Stimulated activated CD4-positive, alpha-beta T cell treated with anti-CD3 and anti-CD28 coated beads, Interleukin-12 subunit alpha, Interleukin-12 subunit beta, amount 100 ng/mL, for 24 hours (primary cell): ENCODE data around the gene MAGEA12.
"Not testable (repeated sequence)": the region's sequence is repeated elsewhere in the genome, so short reads cannot be mapped to it uniquely, and the experiment has no call there.

ENCODE experiments used
- DNase-seq, 2 experiments: peaks; one replicate each; pipeline ENCODE4 v3.0.0-alpha.2; 2020; ENCODE audit warnings: low read depth in 2 of 2

The MAGEA12 gene

DNA sequence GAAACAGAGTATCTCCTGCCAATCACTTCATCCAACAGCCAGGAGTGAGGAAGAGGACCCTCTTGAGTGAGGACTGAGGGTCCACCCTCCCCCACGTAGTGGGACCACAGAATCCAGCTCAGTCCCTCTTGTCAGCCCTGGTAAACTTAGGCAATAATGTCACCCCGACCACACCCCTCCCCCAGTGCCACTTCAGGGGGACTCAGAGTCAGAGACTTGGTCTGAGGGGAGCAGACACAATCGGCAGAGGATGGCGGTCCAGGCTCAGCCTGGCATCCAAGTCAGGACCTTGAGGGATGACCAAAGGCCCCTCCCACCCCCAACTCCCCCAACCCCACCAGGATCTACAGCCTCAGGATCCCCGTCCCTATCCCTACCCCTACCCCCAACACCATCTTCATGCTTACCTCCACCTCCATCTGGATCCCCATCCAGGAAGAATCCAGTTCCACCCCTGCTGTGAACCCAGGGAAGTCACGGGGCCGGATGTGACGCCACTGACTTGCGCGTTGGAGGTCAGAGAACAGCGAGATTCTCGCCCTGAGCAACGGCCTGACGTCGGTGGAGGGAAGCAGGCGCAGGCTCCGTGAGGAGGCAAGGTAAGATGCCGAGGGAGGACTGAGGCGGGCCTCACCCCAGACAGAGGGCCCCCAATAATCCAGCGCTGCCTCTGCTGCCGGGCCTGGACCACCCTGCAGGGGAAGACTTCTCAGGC lies at the start of gene MAGEA12, which contains the start of gene CSAG1:
TSS of gene MAGEA12 (plus strand) at position 497 of the 715 bp plus-strand sequence. CDS start 2,405 bp downstream, outside the sequence.
TSS of gene CSAG1 (minus strand) at position 461 of the 715 bp plus-strand sequence. CDS start 1,261 bp downstream, outside the sequence.
- DNase-seq, result no peak

- DNase-seq, result not testable (repeated sequence)
Measured at GRCh38 chrX:152697952-152698931, 35.3 kb upstream of the MAGEA12 start, which contains the start of gene MAGEA3. TSS of gene MAGEA3 (plus strand) at chrX:152698794. CDS start at chrX:152700833, 2,039 bp downstream.

DNA sequence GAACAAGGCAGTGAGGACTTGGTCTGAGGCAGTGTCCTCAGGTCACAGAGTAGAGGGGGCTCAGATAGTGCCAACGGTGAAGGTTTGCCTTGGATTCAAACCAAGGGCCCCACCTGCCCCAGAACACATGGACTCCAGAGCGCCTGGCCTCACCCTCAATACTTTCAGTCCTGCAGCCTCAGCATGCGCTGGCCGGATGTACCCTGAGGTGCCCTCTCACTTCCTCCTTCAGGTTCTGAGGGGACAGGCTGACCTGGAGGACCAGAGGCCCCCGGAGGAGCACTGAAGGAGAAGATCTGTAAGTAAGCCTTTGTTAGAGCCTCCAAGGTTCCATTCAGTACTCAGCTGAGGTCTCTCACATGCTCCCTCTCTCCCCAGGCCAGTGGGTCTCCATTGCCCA lies 33.2 kb upstream of the MAGEA12 start:
- DNase-seq, result not testable (repeated sequence)

- not testable (repeated sequence) for DNase-seq
Measured at GRCh38 chrX:152706500-152706899, 27.1 kb upstream of the MAGEA12 start.

DNA sequence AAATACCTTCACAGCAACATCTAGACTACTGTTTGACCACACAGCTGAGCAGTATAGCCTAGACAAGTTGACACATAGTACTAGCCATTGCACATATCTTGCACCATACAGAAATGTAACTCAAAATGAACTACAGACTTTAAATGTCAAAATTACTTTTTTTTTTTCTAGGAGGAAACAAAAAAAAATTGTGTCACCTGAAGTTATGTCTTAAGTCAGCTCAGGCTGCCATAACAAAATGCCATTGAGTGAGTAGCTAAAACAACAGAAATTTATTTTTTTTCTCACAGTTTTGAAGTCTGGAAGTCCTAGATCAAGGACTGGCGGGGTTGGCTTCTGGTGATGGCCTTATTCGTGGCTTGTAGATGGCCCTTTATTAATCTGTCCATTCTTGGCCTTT lies 24.4 kb upstream of the MAGEA12 start, which contains the start of gene CSAG2:
TSS of gene CSAG2 (minus strand) at position 101 of the 400 bp plus-strand sequence. CDS start 161 bp downstream, outside the sequence.
- not testable (repeated sequence) for DNase-seq

- DNase-seq, result not testable (repeated sequence)
Measured at GRCh38 chrX:152713195-152713594, 20.4 kb upstream of the MAGEA12 start.

GRCh38 chrX:152713815-152714787 lies 19.5 kb upstream of the MAGEA12 start, which contains the start of gene MAGEA2B:
TSS of gene MAGEA2B (plus strand) at chrX:152714628. CDS start at chrX:152717107, 2,479 bp downstream.
- not testable (repeated sequence) for DNase-seq

DNA sequence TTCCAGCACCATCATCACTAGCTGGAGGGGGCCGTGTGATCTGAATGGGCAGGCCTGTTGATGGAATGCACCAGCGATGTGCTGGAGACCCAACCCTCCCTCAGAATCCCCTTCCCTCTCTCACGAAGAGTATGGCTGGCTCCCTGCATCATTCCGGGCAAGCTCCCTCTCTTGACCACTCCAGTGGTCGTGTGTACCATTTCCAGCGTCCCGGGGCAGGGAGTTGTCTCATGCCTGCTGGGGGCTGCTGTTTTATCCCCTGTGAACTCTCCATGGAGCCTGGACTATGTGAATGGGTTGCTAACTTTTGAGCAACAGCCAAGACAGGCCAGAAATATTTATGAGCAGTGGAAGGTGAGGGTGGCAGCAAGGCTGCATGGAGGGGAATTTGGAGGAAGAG lies 8.1 kb upstream of the MAGEA12 start:
- no peak for DNase-seq

DNA sequence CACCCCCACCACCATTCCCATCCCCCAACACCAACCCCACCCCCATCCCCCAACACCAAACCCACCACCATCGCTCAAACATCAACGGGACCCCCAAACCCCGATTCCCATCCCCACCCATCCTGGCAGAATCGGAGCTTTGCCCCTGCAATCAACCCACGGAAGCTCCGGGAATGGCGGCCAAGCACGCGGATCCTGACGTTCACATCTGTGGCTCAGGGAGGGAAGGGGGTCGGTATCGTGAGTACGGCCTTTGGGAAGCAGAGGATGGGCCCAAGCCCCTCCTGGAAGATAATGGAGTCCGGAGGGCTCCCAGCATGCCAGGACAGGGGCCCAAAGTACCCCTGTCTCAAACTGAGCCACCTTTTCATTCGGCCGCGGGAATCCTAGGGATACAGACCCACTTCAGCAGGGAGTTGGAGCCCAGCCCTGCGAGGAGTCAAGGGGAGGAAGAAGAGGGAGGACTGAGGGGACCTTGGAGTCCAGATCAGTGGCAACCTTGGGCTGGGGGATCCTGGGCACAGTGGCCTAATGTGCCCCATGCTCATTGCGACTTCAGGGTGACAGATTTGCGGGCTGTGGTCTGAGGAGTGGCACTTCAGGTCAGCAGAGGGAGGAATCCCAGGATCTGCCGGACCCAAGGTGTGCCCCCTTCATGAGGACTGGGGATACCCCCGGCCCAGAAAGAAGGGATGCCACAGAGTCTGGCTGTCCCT lies 744 bp downstream of the MAGEA12 start:
- not testable (repeated sequence) for DNase-seq

DNA sequence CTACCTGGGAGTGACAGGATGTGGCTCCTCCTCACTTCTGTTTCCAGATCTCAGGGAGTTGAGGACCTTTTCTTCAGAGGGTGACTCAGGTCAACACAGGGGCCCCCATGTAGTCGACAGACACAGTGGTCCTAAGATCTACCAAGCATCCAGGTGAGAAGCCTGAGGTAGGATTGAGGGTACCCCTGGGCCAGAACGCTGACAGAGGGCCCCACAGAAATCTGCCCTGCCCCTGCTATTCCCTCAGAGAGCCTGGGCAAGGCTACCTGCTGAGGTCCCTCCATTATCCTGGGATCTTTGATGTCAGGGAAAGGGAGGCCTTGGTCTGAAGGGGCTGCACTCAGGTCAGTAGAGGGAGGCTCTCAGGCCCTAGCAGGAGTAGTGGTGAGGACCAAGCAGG lies 1.5 kb downstream of the MAGEA12 start:
- no peak for DNase-seq

DNA sequence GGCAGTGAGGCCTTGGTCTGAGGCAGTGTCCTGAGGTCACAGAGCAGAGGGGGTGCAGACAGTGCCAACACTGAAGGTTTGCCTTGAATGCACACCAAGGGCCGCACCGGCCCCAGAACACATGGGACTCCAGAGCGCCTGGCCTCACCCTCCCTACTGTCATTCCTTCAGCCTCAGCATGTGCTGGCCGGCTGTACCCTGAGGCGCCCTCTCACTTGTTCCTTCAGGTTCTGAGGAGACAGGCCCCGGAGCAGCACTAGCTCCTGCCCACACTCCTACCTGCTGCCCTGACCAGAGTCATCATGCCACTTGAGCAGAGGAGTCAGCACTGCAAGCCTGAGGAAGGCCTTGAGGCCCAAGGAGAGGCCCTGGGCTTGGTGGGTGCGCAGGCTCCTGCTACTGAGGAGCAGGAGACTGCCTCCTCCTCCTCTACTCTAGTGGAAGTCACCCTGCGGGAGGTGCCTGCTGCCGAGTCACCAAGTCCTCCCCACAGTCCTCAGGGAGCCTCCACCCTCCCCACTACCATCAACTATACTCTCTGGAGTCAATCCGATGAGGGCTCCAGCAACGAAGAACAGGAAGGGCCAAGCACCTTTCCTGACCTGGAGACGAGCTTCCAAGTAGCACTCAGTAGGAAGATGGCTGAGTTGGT lies 2.4 kb downstream of the MAGEA12 start:
- no peak for DNase-seq

GRCh38 chrX:152736528-152736927 lies 3.0 kb downstream of the MAGEA12 start:
- DNase-seq, result not testable (repeated sequence)

GRCh38 chrX:152738560-152738959 lies 5.0 kb downstream of the MAGEA12 start:
- DNase-seq, result no peak

DNA sequence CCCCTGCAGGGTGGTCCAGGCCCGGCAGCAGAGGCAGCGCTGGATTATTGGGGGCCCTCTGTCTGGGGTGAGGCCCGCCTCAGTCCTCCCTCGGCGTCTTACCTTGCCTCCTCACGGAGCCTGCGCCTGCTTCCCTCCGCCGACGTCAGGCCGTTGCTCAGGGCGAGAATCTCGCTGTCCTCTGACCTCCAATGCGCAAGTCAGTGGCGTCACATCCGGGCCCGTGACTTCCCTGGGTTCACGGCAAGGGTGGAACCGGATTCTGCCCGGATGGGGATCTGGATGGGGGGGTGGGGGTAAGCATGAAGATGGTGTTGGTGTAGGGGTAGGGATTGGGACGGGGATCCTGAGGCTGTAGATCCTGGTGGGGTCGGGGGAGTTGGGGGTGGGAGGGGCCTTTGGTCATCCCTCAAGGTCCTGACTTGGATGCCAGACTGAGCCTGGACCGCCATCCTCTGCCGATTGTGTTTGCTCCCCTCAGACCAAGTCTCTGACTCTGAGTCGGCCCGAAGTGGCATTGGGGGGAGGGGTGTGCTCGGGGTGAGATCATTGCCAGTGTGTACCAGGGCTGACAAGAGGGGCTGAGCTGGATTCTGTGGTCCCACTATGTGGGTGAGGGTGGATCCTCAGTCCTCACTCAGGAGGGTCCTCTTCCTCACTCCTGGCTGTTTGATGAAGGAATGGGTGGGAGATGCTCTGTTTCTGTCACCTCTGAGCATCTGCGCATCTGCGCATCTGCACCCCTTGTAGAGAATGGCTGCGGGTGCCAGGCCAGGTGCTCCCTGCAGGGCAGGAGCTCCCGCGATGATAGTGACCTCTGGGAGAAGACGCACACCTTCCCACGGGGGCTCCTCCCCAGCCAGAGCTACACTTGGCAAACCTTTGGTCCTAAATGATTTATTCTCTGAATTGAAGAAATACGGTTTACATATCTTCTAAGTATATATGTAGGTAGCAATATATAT lies 20.4 kb downstream of the MAGEA12 start, which contains the start of gene MAGEA2:
TSS of gene MAGEA2 (minus strand) at position 157 of the 965 bp plus-strand sequence. CDS start 2,479 bp downstream, outside the sequence.
- not testable (repeated sequence) for DNase-seq

DNA sequence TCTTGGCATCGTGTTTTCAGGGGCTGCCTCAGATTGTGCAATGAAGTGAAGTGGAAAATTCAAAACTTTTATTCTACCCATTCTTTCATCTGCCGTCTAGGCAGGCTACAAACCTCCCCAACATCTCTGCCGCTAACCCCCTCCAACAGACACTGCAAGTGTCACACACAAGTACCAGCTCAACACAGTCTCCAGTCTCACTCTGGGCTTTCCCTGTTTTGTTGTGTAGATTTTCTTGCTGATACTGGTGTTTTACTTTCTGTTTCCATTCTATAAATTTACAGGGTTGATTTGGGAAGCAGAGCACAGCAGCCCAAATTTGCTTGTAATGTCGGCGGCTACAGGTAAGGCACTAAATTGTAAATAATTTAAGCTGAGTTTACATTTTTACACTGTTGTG lies 21.3 kb downstream of the MAGEA12 start:
- not testable (repeated sequence) for DNase-seq

DNA sequence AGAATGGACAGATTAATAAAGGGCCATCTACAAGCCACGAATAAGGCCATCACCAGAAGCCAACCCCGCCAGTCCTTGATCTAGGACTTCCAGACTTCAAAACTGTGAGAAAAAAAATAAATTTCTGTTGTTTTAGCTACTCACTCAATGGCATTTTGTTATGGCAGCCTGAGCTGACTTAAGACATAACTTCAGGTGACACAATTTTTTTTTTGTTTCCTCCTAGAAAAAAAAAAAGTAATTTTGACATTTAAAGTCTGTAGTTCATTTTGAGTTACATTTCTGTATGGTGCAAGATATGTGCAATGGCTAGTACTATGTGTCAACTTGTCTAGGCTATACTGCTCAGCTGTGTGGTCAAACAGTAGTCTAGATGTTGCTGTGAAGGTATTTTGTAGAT lies 25.4 kb downstream of the MAGEA12 start, which contains the start of gene CSAG3:
TSS of gene CSAG3 (plus strand) at position 301 of the 400 bp plus-strand sequence.
- DNase-seq, result not testable (repeated sequence)

DNA sequence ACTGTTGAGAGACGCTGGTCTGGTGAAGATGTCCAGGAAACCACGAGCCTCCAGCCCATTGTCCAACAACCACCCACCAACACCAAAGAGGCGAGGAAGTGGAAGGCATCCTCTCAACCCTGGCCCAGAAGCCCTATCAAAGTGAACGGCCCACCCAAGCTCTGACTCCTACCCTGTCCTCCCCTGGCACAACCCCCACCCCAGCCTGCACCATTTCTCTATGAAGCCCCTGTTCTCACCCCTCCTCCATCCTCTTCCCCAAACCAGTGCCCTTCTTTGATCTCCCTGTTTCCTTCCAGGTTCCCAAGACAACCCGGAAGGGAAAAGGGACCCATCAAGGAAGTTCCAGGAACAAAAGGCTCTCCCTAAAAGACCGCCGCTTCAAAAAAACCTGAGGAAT lies 26.0 kb downstream of the MAGEA12 start:
- not testable (repeated sequence) for DNase-seq

- DNase-seq, result not testable (repeated sequence)
Measured at GRCh38 chrX:152761582-152761981, 28.0 kb downstream of the MAGEA12 start.
